NCI-H69 (cell line): Measurements from ENCODE around the gene CDKN2C.
A peak's percentile ranks its signal among the peaks of the same experiment; 100 is the strongest.
"Not testable (repeated sequence)": the region's sequence is repeated elsewhere in the genome, so short reads cannot be mapped to it uniquely, and the experiment has no call there.

Experiments
- DNase-seq: peaks from one replicate; lab custom pipeline; 2025; lab: John Stamatoyannopoulos, UW

Gene CDKN2C

GRCh38 chr1:50979937-50980336 is 9.9 kb downstream of the CDKN2C start:
- DNase-seq = peak; percentile 31

DNA sequence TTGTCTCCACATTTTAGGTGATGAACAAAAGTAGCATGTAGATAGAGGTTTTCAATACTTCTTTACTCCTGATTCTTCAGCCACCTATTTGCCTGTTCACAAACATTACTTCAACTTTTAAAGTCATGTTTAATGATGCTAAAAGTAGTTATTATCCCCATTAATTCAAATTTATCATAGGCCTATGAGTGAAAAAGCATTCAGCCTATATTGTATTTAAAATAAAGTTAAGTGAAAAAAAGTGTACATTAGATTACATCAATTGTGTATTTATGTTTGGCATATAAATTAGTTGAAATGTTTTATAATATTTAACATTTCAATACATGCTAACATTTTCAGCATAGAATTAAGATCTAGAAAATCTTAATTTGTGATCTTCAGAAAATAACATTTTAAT is 10.5 kb downstream of the CDKN2C start:
- DNase-seq = peak; percentile 25

- DNase-seq = peak; percentile 92
Observed at GRCh38 chr1:50981741-50982140, 11.7 kb downstream of the CDKN2C start.

GRCh38 chr1:50982611-50983010 is 12.6 kb downstream of the CDKN2C start:
- DNase-seq = peak; percentile 44

GRCh38 chr1:50983219-50983802 is 13.3 kb downstream of the CDKN2C start:
- peak; percentile 95 for DNase-seq

- DNase-seq = peak; percentile 85
Observed at GRCh38 chr1:50985094-50985493, 15.0 kb downstream of the CDKN2C start.

GRCh38 chr1:50986653-50987052 is 16.6 kb downstream of the CDKN2C start:
- DNase-seq = no peak

DNA sequence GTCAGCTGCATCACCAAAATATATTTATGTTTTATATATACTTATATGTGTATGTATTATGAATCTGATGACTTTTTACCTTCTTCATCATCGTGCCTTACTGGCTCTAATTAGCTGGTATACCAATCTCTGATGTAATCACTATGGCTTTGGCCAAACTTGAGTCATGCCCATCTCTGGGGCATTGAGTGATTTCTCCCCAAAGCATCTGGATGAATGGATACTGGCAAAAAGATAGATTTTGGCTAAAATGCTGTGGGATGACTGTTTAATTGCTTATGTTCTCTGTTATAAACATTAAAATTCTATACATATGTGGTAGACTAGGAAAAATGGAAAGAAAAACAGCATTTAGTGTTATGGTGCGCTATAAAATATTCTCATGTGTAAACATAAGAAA is 19.6 kb downstream of the CDKN2C start:
- no peak for DNase-seq

- DNase-seq = no peak
Observed at GRCh38 chr1:50992532-50993318, 22.7 kb downstream of the CDKN2C start.

GRCh38 chr1:50993645-50994044 is 23.6 kb downstream of the CDKN2C start:
- DNase-seq = no peak

DNA sequence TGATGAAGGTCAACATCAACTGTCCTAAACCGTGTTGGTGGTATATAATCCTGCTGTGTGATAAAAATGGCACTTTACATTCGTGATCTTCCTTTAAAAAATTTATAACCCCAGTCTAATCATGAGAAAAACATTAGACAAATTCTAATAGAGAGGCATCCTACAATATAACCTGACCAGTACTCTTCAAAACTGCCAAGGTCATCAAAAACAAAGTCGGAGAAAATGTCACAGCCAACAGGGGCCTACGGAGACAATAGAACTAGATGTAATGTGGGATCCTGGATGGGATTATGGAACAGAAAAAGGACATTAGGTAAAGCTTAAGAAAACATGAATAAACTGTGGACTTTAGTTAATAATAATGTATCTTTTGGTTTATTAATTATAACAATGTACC is 25.0 kb downstream of the CDKN2C start:
- DNase-seq = no peak

- DNase-seq = peak; percentile 82
Observed at GRCh38 chr1:50995651-50996050, 25.6 kb downstream of the CDKN2C start.

DNA sequence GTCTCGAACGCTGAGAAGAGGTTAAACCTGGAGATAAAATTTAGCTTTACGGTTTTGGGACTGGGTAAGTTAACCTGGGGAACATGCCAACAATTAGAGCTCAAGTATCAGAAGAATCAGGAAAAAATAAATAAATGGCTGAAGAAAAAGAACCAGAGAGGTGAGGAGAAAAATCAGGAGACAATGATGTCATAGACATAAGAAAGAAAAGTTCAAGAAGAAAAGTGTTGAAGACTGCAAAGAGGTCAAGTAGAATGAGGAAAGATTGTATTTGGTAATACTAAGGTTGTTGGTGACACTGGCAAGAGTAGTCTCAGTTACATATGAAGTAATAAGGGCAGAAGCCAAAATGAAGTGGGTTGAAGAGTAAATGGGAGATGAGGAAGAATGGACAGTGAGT is 26.0 kb downstream of the CDKN2C start:
- DNase-seq = no peak

DNA sequence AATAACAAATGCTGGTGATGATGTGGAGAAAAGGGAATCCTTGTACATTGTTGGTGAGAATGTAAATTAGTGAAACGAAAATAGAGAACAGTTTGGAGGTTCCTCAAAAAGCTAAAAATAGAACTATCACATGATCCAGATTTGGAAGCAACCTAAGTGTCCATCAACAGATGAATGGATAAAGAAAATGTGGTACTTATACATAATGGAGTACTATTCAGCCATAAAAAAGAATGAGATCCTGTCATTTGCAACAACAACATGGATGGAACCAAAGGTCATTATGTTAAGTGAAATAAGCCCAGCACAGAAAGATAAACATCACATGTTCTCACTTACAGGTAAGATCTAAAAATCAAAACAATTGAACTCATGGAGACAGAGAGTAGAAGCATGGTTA is 29.3 kb downstream of the CDKN2C start:
- not testable (repeated sequence) for DNase-seq

DNA sequence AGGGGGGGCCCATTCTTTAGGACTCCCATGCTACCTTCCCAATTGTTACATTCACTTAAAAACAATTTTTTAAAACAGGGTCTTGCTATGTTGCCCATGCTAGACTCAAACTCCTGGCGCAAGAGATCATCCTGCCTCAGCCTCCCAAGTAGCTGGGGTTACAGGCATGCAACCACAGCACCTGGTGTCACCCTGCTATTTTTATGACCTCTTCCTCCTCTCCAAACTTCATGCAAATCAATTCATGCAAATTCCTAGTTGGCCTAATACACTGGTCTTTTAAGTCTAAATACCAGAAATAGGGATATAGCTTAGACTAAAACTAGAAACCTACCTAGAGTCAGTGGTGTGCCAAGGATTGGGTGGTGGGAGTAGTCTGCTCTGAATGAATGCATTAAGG is 30.1 kb downstream of the CDKN2C start:
- DNase-seq = peak; percentile 18

DNA sequence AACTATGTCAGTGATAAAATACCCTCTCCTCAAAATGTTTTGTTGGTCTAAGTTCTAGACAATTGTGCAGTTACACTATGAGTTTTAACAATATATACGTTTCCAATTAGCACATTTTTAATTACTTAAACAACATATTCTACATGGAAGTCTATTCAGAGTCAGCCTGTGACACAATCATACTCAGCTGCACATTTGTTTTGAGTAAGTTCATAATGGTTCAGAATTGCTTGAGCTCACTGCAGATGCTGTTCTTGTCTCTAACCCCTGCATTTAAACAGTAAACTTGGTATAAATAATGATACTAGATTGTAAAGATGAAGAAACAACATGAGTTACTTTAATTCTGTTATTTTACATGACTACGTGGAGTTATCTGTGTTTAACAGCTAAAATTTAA is 30.6 kb downstream of the CDKN2C start:
- peak; percentile 22 for DNase-seq

DNA sequence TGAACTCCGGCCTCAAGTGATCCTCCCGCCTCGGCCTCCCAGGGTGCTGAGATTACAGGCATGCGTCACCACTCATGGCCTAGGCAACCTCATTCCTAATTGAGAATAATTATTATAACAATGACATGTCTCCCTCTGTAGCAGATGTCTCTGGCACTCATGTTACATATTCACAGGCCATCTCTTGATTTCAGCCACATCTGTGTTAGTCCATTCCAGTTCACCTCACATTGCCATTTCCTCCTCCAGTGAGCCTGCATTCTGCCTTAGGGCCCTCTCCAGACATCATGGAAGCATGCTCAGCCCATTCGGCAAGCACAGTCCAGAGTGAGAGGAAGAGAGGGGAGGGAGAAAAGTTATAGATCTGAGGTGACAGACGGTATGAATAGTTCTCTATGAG is 32.5 kb downstream of the CDKN2C start:
- peak; percentile 84 for DNase-seq

DNA sequence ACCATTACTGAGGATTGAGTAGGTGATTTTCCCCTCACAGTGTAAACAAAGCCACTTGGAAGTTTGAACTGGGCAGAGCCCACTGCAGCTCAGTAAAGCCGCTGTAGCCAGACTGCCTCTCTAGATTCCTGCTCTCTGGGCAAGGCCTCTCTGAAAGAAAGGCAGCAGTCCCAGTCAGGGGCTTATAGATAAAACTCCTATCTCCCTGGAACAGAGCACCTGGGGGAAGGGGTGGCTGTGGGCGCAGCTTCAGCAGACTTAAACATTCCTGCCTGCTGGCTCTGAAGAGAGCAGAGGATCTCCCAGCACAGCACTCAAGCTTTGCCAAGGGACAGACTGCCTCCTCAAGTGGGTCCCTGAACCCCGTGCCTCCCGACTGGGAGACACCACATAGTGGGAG is 35.5 kb downstream of the CDKN2C start:
- DNase-seq = not testable (repeated sequence)

- no peak for DNase-seq
Observed at GRCh38 chr1:51009381-51009780, 39.3 kb downstream of the CDKN2C start.

- no peak for DNase-seq
Observed at GRCh38 chr1:51014878-51015277, 44.8 kb downstream of the CDKN2C start.

DNA sequence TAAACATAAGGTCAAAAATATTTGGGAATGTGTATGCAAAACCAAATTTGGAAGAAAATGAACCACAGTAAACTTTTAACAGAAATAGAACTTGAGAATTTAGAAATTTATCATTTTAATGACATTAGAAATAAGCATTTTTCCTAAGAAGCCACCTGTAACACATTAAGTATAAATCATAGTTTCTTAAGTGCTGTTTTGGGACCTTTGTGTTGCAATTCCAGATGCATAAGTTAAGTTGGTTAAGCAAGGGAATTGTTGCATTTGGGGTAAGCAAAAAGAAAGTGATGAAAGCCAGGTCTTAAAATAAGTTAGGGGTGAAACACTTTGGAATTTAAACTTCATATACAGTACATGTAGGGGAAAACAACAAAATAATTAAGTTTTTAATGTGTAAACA is 49.8 kb downstream of the CDKN2C start:
- no peak for DNase-seq
